ENCODE data around the gene ARHGAP42.

ARHGAP42 gene

GRCh38 chr11:100766764-100767163 is 79.7 kb downstream of the ARHGAP42 start:
- H3K4me1 ChIP-seq (ENCODE audit: insufficient read depth, low read length, severe bottlenecking) = no peaks in the 10 kb centered on the region
- no peak overlapping the region for H3K27ac ChIP-seq (ENCODE audit: low read depth, low read length, poor library complexity, severe bottlenecking)
- no peaks in the 10 kb centered on the region for H3F3A ChIP-seq (ENCODE audit: insufficient read depth, low read length)
- H3K79me2 ChIP-seq (ENCODE audit: insufficient read depth, low read length) = no peaks in the 10 kb centered on the region
- no peak overlapping the region for H2AFZ ChIP-seq (ENCODE audit: low read length)
- no peaks in the 10 kb centered on the region for H4K20me1 ChIP-seq (ENCODE audit: insufficient read depth, low read length)
- TF ChIP-seq, protein P1, sequence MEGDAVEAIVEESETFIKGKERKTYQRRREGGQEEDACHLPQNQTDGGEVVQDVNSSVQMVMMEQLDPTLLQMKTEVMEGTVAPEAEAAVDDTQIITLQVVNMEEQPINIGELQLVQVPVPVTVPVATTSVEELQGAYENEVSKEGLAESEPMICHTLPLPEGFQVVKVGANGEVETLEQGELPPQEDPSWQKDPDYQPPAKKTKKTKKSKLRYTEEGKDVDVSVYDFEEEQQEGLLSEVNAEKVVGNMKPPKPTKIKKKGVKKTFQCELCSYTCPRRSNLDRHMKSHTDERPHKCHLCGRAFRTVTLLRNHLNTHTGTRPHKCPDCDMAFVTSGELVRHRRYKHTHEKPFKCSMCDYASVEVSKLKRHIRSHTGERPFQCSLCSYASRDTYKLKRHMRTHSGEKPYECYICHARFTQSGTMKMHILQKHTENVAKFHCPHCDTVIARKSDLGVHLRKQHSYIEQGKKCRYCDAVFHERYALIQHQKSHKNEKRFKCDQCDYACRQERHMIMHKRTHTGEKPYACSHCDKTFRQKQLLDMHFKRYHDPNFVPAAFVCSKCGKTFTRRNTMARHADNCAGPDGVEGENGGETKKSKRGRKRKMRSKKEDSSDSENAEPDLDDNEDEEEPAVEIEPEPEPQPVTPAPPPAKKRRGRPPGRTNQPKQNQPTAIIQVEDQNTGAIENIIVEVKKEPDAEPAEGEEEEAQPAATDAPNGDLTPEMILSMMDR (IDR thresholded peaks at IDR 0.05; ENCODE audit: low read length) = no peak
- no peak for TF ChIP-seq EZH2 (IDR thresholded peaks at IDR 0.05; ENCODE audit: borderline replicate concordance, low read length)
- no peak overlapping the region for H3K4me3 ChIP-seq (ENCODE audit: low read depth, low read length, poor library complexity, severe bottlenecking)
- no peaks in the 10 kb centered on the region for H3K9me3 ChIP-seq (ENCODE audit: low read length)
- no peak overlapping the region for H3K9ac ChIP-seq (ENCODE audit: low read length)
- no peaks in the 10 kb centered on the region for H3K27me3 ChIP-seq (ENCODE audit: insufficient read depth, low read length)
- H3K9me2 ChIP-seq (ENCODE audit: low read depth, low read length) = no peaks in the 10 kb centered on the region
- H3K36me3 ChIP-seq (ENCODE audit: insufficient read depth, low read length) = no peaks in the 10 kb centered on the region
- H3K4me2 ChIP-seq (ENCODE audit: low read length) = no peak overlapping the region

DNA sequence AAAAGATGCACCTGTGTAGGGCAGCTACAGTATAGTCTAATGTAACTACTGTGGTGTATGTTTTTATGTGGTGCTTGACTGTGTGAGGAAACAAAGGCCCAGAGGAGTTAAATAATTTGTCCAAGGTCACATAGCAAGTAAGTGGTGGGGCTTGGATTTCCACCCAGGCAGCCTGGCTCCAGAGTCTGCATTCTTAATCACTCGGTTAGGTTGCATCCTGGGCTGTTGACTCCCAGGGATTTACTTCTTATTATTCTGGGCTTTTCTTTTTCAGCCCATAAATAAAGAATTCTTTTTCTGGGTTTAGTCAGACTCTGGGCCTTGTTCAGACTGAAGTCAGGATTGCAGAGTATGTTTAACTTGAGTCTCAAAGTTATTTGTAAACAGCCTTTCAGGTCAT is 82.1 kb downstream of the ARHGAP42 start:
- H3K4me2 ChIP-seq (ENCODE audit: low read length) = no peak overlapping the region
- no peaks in the 10 kb centered on the region for H3K27me3 ChIP-seq (ENCODE audit: insufficient read depth, low read length)
- no peak overlapping the region for H3K27ac ChIP-seq (ENCODE audit: low read depth, low read length, poor library complexity, severe bottlenecking)
- no peaks in the 10 kb centered on the region for H3K9me3 ChIP-seq (ENCODE audit: low read length)
- H2AFZ ChIP-seq (ENCODE audit: low read length) = no peak overlapping the region
- H3K9ac ChIP-seq (ENCODE audit: low read length) = no peak overlapping the region
- no peaks in the 10 kb centered on the region for H3K4me1 ChIP-seq (ENCODE audit: insufficient read depth, low read length, severe bottlenecking)
- H3K4me3 ChIP-seq (ENCODE audit: low read depth, low read length, poor library complexity, severe bottlenecking) = no peak overlapping the region
- no peak for TF ChIP-seq EZH2 (IDR thresholded peaks at IDR 0.05; ENCODE audit: borderline replicate concordance, low read length)
- TF ChIP-seq, protein P1 (IDR thresholded peaks at IDR 0.05; ENCODE audit: low read length) = no peak
- H4K20me1 ChIP-seq (ENCODE audit: insufficient read depth, low read length) = no peaks in the 10 kb centered on the region
- no peaks in the 10 kb centered on the region for H3K36me3 ChIP-seq (ENCODE audit: insufficient read depth, low read length)
- H3K79me2 ChIP-seq (ENCODE audit: insufficient read depth, low read length) = no peaks in the 10 kb centered on the region
- no peaks in the 10 kb centered on the region for H3K9me2 ChIP-seq (ENCODE audit: low read depth, low read length)
- H3F3A ChIP-seq (ENCODE audit: insufficient read depth, low read length) = no peaks in the 10 kb centered on the region

DNA sequence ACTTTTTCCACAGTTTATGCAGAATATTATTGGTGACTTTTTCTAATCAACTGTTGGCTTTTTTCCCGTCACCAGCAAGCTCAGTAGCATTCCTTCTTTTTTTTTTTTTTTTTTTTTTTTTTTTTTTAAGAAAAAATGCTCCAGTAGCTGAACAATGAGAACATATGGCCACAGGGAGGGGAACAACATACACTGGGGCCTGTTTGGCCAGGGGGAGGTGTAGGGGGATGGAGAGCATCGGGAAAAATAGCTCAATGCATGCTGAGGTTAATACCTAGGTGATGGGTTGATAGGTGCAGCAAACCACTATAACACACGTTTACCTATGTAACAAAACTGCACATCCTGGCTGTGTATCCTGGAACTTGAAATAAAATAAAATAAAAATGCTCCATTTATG is 82.5 kb downstream of the ARHGAP42 start:
- Histone ChIP-seq H3K36me3 (ENCODE audit: insufficient read depth, low read length) (no peaks in the 10 kb centered on the region), H3K79me2 (ENCODE audit: insufficient read depth, low read length) (no peaks in the 10 kb centered on the region), H4K20me1 (ENCODE audit: insufficient read depth, low read length) (no peaks in the 10 kb centered on the region), H3K4me1 (ENCODE audit: insufficient read depth, low read length, severe bottlenecking) (no peaks in the 10 kb centered on the region), H2AFZ (ENCODE audit: low read length) (no peak overlapping the region), H3K9me2 (ENCODE audit: low read depth, low read length) (no peaks in the 10 kb centered on the region), H3K4me2 (ENCODE audit: low read length) (no peak overlapping the region), H3K27me3 (ENCODE audit: insufficient read depth, low read length) (no peaks in the 10 kb centered on the region), H3K9ac (ENCODE audit: low read length) (no peak overlapping the region), H3F3A (ENCODE audit: insufficient read depth, low read length) (no peaks in the 10 kb centered on the region), H3K9me3 (ENCODE audit: low read length) (no peaks in the 10 kb centered on the region), H3K27ac (ENCODE audit: low read depth, low read length, poor library complexity, severe bottlenecking) (no peak overlapping the region), H3K4me3 (ENCODE audit: low read depth, low read length, poor library complexity, severe bottlenecking) (no peak overlapping the region)
- TF ChIP-seq EZH2 (IDR thresholded peaks at IDR 0.05; ENCODE audit: borderline replicate concordance, low read length) = no peak
- TF ChIP-seq, protein P1 (IDR thresholded peaks at IDR 0.05; ENCODE audit: low read length) = no peak

Measured in OCI-LY1 (cell line).